Spleen (tissue), 13 donors: ENCODE data around the gene XPC. TPM values are rescaled to one million over a fixed set of nuclear protein-coding genes. Genes with fewer than 3 reads are reported as not detected.
"Not testable (repeated sequence)": the region's sequence is repeated elsewhere in the genome, so short reads cannot be mapped to it uniquely, and the experiment has no call there.

ENCODE experiments used
- DNase-seq: peaks from one replicate; pipeline ENCODE4 v3.0.0-alpha.2; 2020
- H3K27ac ChIP-seq, 8 donors: fragments of 200-600 bp; sonication (generic) in 7 of 8; 1 replicate in 4 of 8; 2 replicates in 4 of 8; pipeline versions ENCODE4 v1.5.0 to v1.8.0; 2016 to 2021; ENCODE audit warnings: inconsistent platforms in 4 of 8, mild to moderate bottlenecking in 4 of 8, moderate library complexity in 1 of 8
- H3K27me3 ChIP-seq, 7 donors: fragments of 200-600 bp; sonication (generic) in 6 of 7; replicated peaks in 1 of 7; 1 replicate in 4 of 7; 2 replicates in 3 of 7; pipeline versions ENCODE4 v1.5.0 to v1.8.0; 2016 to 2021; ENCODE audit warnings: inconsistent platforms in 3 of 7, mild to moderate bottlenecking in 1 of 7
- H3K36me3 ChIP-seq, 6 donors: fragments of 200-600 bp; sonication (generic) in 5 of 6; 1 replicate in 4 of 6; 2 replicates in 2 of 6; pipeline versions ENCODE4 v1.5.0 to v1.8.0; 2016 to 2021; ENCODE audit warnings: inconsistent platforms in 2 of 6
- H3K4me1 ChIP-seq, 6 donors: fragments of 200-600 bp; sonication (generic) in 5 of 6; 1 replicate in 3 of 6; 2 replicates in 3 of 6; pipeline versions ENCODE4 v1.5.0 to v1.8.0; 2016 to 2021; ENCODE audit warnings: inconsistent platforms in 3 of 6
- H3K4me3 ChIP-seq, 8 donors: fragments of 200-600 bp; sonication (generic) in 7 of 8; 1 replicate in 4 of 8; 2 replicates in 4 of 8; pipeline versions ENCODE4 v1.5.0 to v1.8.0; 2016 to 2021; ENCODE audit warnings: inconsistent platforms in 4 of 8, mild to moderate bottlenecking in 4 of 8, moderate library complexity in 2 of 8
- H3K9me3 ChIP-seq, 8 donors: fragments of 200-600 bp; sonication (generic) in 7 of 8; 1 replicate in 4 of 8; 2 replicates in 4 of 8; pipeline versions ENCODE4 v1.5.0 to v1.8.0; 2016 to 2021; ENCODE audit warnings: inconsistent platforms in 4 of 8
- CTCF ChIP-seq, 11 experiments: fragments of 200-600 bp in 7 of 11; fragments of 450-650 bp in 4 of 11; sonication (generic) in 4 of 11; IDR thresholded peaks in 8 of 11; conservative IDR thresholded peaks in 3 of 11; 1 replicate in 7 of 11; 2 replicates in 4 of 11; pipeline versions ENCODE4 v1.4.0 to v1.8.0; 2016 to 2021; ENCODE audit warnings: antibody characterized with exemption in 11 of 11, inconsistent platforms in 4 of 11, mild to moderate bottlenecking in 1 of 11
- POLR2A ChIP-seq, 3 donors: fragments of 450-650 bp; IDR thresholded peaks; one replicate each; pipeline ENCODE4 v1.5.1; 2017; ENCODE audit warnings: antibody characterized with exemption in 3 of 3, mild to moderate bottlenecking in 1 of 3
- POLR2AphosphoS5 ChIP-seq, 3 donors: sonication (generic); formaldehyde crosslinking; IDR thresholded peaks; one replicate each; pipeline ENCODE4 v1.5.1; 2017; ENCODE audit warnings: antibody characterized with exemption in 3 of 3
- WGBS, 5 donors: extraction: QIAGEN DNeasy Blood & Tissue Kit in 3 of 5; methylation state at CpG; one replicate each; pipeline versions ENCODE4 v1.1.5 to v1.1.7; 2013 to 2018; 5-methylcytosine and 5-hydroxymethylcytosine counted together
- intact Hi-C: fragments of 100-400 bp; cut with DNase I; formaldehyde crosslinking; loops from one replicate; pipeline ENCODE4 v1.15.0; 2023; ENCODE audit warnings: low total_unique reads
- long read RNA-seq, 2 donors: transcript quantifications; one replicate each; lab custom pipeline, GENCODE V29; 2026
- polyA plus RNA-seq, 3 donors: library from polyadenylated mRNA; stranded (reverse); fragments of 200-250 nt; gene quantifications; one replicate each; pipeline ENCODE4 v1.2.1, GENCODE V29; 2013
- total RNA-seq, 7 donors: library from RNA; depleted of rRNA in 3 of 7; stranded (reverse); fragments of >200 nt in 3 of 7; fragmentation: NEBNext Ultra II Directional in 4 of 7; extraction: Animal tissue kit (Norgen Biotek cat#: 25700) in 4 of 7; gene quantifications; one replicate each; pipeline versions ENCODE4 v1.1.0 to v1.2.1, GENCODE V29; 2016 to 2021
- donor health status: healthy with polysubstance abuse.
- donor health status: DM: no; HTN: no; CAD: no; lungs with moderate emphysema.
- donor health status: DM: no; HTN: no; CAD: no.
- donor health status: Bipolar disorder and iron deficiency.
- donor health status: healthy.
- donor health status: DM: no; HTN: no; CAD: no.
- donor health status: DM: yes; HTN: yes; CAD: no.

The XPC gene
- total RNA-seq (10 to 100 TPM; 31.5 to 65.6 (median 51.3) TPM), polyA plus RNA-seq (10 to 100 TPM; 16.1 to 25.0 (median 23.2) TPM)
- long read RNA-seq, donor 1, partial matches to known transcripts: 0 of 3 reads
- long read RNA-seq, donor 1, other reads (novel, unspliced or antisense): 0 of 3 reads
- long read RNA-seq, donor 2, partial matches to known transcripts: 0 of 2 reads
- long read RNA-seq, donor 2, other reads (novel, unspliced or antisense): 0 of 2 reads

GRCh38 chr3:14178247-14179113 is at the start of gene XPC, which contains the start of gene LSM3:
Gene XPC (minus strand): TSS chr3:14178601. CDS start chr3:14178568, 33 bp downstream.
Gene LSM3 (plus strand): TSS chr3:14178817. CDS start chr3:14178861, 44 bp downstream.
- WGBS, 5 donors: 0 to 1% (median 0%) methylated on average over 61 to 78 of the region's 78 CpGs
- peak within 1 kb of the TSS; percentile 62 to 90 (median 74) for H3K4me3 ChIP-seq
- no peaks in the 10 kb centered on the region for H3K9me3 ChIP-seq
- H3K4me1 ChIP-seq: peaks cover 36 to 91% (median 60%) of the 10 kb centered on the region in 6 donors
- intact Hi-C loops: loop anchor here (5.0 kb wide), 1 partner anchor 56 kb away; the partner anchor contains the start of gene CHCHD4
- peak within 1 kb of the TSS; percentile 95 to 99 (median 98) for H3K27ac ChIP-seq
- peak; percentile 99 for DNase-seq
- H3K36me3 ChIP-seq: peaks cover 0 to 27% (median 19%) of the 10 kb centered on the region in 6 donors
- TF ChIP-seq POLR2A (IDR thresholded peaks at IDR 0.05): peak; percentile 70 to 94 (median 80)
- TF ChIP-seq POLR2AphosphoS5 (IDR thresholded peaks at IDR 0.05): peak; percentile 99 to 100 (median 99)
- peak in 5 of 11 experiments; percentile 15 to 48 (median 24) for TF ChIP-seq CTCF (IDR thresholded peaks at IDR 0.05 in 8 of 11, conservative IDR thresholded peaks at IDR 0.05 in 3 of 11)
- H3K27me3 ChIP-seq: no peaks in the 10 kb centered on the region

GRCh38 chr3:14227856-14228255 is 49.5 kb upstream of the XPC start:
- H3K4me3 ChIP-seq: no peak overlapping the region
- DNase-seq: no peak
- no peaks in the 10 kb centered on the region for H3K9me3 ChIP-seq
- peaks cover 0 to 6% (median 0%) of the 10 kb centered on the region in 7 donors for H3K27me3 ChIP-seq
- H3K27ac ChIP-seq: no peak overlapping the region
- intact Hi-C loops: no loop called here
- no peaks in the 10 kb centered on the region for H3K36me3 ChIP-seq
- H3K4me1 ChIP-seq: peaks cover 4 to 44% (median 31%) of the 10 kb centered on the region in 6 donors
- TF ChIP-seq POLR2AphosphoS5 (IDR thresholded peaks at IDR 0.05) (no peak), CTCF (IDR thresholded peaks at IDR 0.05 in 8 of 11, conservative IDR thresholded peaks at IDR 0.05 in 3 of 11) (no peak), POLR2A (IDR thresholded peaks at IDR 0.05) (no peak)
- WGBS, 5 donors: 0 to 100% (median 52%) methylated on average over 1 of the region's 1 CpG

GRCh38 chr3:14226351-14226750 is 48.0 kb upstream of the XPC start:
- H3K36me3 ChIP-seq, H3K4me3 ChIP-seq, DNase-seq, H3K27me3 ChIP-seq, intact Hi-C loops: not testable (repeated sequence)
- Histone ChIP-seq H3K9me3 (peaks cover 0 to 12% (median 7%) of the 10 kb centered on the region in 8 donors), H3K4me1 (peaks cover 4 to 30% (median 22%) of the 10 kb centered on the region in 6 donors), H3K27ac (peak overlapping the region in 4 of 8 donors; percentile 28 to 55 (median 36))
- WGBS, 5 donors: 38 to 83% (median 70%) methylated on average over 3 of the region's 3 CpGs

- 38 to 54% (median 45%) methylated on average over 9 of the region's 9 CpGs for WGBS, 5 donors
- Histone ChIP-seq H3K4me1 (peaks cover 4 to 30% (median 22%) of the 10 kb centered on the region in 6 donors), H3K4me3 (no peak overlapping the region), H3K36me3 (no peaks in the 10 kb centered on the region), H3K27ac (peak overlapping the region in 5 of 8 donors; percentile 27 to 55 (median 32)), H3K27me3 (no peaks in the 10 kb centered on the region), H3K9me3 (peaks cover 0 to 21% (median 15%) of the 10 kb centered on the region in 8 donors)
- DNase-seq: no peak
- TF ChIP-seq CTCF (IDR thresholded peaks at IDR 0.05 in 8 of 11, conservative IDR thresholded peaks at IDR 0.05 in 3 of 11): no peak
- no peak for TF ChIP-seq POLR2AphosphoS5 (IDR thresholded peaks at IDR 0.05)
- no peak for TF ChIP-seq POLR2A (IDR thresholded peaks at IDR 0.05)
- intact Hi-C loops: no loop called here
Measured at GRCh38 chr3:14225421-14225820, 47.0 kb upstream of the XPC start.
